Mucosa of descending colon (tissue), 3 donors: ENCODE measurements around the gene CYP27B1. TPM values are rescaled to one million over a fixed set of nuclear protein-coding genes. Genes with fewer than 3 reads are reported as not detected.
"Not testable (repeated sequence)": the region's sequence is repeated elsewhere in the genome, so short reads cannot be mapped to it uniquely, and the experiment has no call there.

Experiments
- ATAC-seq: fragments of 200-7000 bp; cut with Tn5 transposase; one replicate; pipeline ENCODE4 v1.9.1; 2020; ENCODE audit warnings: mild to moderate bottlenecking, moderate library complexity
- DNase-seq, 3 donors: peaks; one replicate each; pipeline ENCODE4 v3.0.0-alpha.2; 2020
- H3K36me3 ChIP-seq: fragments of 200-600 bp; one replicate; pipeline ENCODE4 v1.8.0; 2021; ENCODE audit warnings: low read depth, mild to moderate bottlenecking
- H3K4me1 ChIP-seq: fragments of 200-600 bp; one replicate; pipeline ENCODE4 v1.8.0; 2021; ENCODE audit warnings: low read depth, mild to moderate bottlenecking
- H3K4me3 ChIP-seq: fragments of 200-600 bp; one replicate; pipeline ENCODE4 v1.8.0; 2021; ENCODE audit warnings: mild to moderate bottlenecking
- H3K9me3 ChIP-seq: fragments of 200-600 bp; one replicate; pipeline ENCODE4 v1.8.0; 2021; ENCODE audit warnings: mild to moderate bottlenecking
- intact Hi-C, 2 donors: fragments of 100-400 bp; cut with DNase I in 1 of 2; cut with micrococcal nuclease in 1 of 2; formaldehyde crosslinking; loops; one replicate each; pipeline versions ENCODE4 v1.11.0 to v1.11.1; 2022; cut with DNase I, micrococcal nuclease
- microRNA-seq: library from miRNA; unstranded; fragments of <30 nt; microRNA quantifications from one replicate; pipeline ENCODE4, GENCODE V29; 2019
- total RNA-seq, 3 donors: library from RNA; stranded (reverse); fragmentation: NEBNext Ultra II Directional in 2 of 3; extraction: Animal tissue kit (Norgen Biotek cat#: 25700) in 2 of 3; gene quantifications; one replicate each; pipeline versions ENCODE4 v1.2.1 to v1.2.4, GENCODE V29; 2021 to 2023
- TF ChIP-seq, protein P1 (sequence below): fragments of 200-600 bp; IDR thresholded peaks from one replicate; pipeline ENCODE4 v1.8.0; 2022; ENCODE audit warnings: antibody characterized with exemption, mild to moderate bottlenecking
- donor health status: DM: no; HTN: no; CAD: no; lungs with moderate emphysema.
- donor health status: DM: no; HTN: no; CAD: no.
- donor health status: DM: no; HTN: yes; CAD: no.

Gene CYP27B1
- total RNA-seq, 3 donors from 2014 or later: 1.2 to 2.1 (median 1.4) TPM

DNA sequence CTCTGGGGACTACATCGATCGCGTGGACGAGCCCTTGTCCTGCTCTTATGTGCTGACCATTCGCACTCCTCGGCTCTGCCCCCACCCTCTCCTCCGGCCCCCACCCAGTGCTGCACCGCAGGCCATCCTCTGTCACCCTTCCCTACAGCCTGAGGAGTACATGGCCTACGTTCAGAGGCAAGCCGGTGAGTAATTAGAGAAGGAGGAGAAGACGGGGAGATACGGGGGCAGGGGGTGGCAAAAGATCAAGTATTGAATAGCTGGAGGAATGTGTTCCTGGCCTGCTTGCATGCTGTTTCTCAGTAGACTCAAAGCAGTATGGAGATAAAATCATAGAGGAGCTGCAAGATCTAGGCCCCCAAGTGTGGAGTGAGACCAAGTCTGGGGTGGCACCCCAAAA is 51.1 kb downstream of the CYP27B1 start:
- TF ChIP-seq, protein P1, sequence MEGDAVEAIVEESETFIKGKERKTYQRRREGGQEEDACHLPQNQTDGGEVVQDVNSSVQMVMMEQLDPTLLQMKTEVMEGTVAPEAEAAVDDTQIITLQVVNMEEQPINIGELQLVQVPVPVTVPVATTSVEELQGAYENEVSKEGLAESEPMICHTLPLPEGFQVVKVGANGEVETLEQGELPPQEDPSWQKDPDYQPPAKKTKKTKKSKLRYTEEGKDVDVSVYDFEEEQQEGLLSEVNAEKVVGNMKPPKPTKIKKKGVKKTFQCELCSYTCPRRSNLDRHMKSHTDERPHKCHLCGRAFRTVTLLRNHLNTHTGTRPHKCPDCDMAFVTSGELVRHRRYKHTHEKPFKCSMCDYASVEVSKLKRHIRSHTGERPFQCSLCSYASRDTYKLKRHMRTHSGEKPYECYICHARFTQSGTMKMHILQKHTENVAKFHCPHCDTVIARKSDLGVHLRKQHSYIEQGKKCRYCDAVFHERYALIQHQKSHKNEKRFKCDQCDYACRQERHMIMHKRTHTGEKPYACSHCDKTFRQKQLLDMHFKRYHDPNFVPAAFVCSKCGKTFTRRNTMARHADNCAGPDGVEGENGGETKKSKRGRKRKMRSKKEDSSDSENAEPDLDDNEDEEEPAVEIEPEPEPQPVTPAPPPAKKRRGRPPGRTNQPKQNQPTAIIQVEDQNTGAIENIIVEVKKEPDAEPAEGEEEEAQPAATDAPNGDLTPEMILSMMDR: no peak
- H3K36me3 ChIP-seq: peaks cover 11% of the 10 kb centered on the region

DNA sequence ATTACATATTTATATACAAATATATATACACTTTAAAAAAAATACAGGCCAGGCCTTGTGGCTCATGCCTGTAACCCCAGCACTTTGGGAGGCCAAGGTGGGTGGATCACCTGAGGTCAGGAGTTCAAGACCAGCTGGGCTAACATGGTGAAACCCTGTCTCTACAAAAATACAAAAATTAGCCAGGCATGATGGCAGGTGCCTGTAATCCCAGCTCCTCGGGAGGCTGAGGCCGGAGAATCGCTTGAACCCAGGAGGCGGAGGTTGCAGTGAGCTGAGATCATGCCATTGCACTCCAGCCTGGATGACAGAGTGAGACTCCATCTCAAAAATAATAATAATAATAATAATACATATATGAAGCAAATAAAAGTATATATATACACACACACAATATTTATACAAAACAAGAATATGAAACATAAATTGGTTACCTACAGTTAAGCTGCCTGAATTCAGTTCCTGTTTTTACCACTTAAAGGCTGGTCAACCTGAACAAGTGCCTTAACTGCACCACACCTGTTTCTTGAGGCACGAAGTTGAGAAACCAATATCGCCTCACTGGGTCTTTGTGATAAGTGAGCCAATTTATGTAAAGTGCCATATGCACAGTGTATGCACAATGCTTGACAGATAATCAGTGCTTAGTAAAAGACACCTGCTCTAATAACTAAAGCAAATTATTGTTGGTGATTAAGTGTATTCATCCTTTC is 51.7 kb downstream of the CYP27B1 start:
- H3K9me3 ChIP-seq, H3K4me1 ChIP-seq, H3K4me3 ChIP-seq, intact Hi-C loops, ATAC-seq, DNase-seq: not testable (repeated sequence)
- peaks cover 11% of the 10 kb centered on the region for H3K36me3 ChIP-seq

More for the DNA sequence above, 51.1 kb downstream of the CYP27B1 start:
- no peak for DNase-seq
- no peaks in the 10 kb centered on the region for H3K4me1 ChIP-seq
- H3K9me3 ChIP-seq: no peaks in the 10 kb centered on the region
- intact Hi-C loops: no loop called here
- ATAC-seq: no peak
- H3K4me3 ChIP-seq: no peak overlapping the region

DNA sequence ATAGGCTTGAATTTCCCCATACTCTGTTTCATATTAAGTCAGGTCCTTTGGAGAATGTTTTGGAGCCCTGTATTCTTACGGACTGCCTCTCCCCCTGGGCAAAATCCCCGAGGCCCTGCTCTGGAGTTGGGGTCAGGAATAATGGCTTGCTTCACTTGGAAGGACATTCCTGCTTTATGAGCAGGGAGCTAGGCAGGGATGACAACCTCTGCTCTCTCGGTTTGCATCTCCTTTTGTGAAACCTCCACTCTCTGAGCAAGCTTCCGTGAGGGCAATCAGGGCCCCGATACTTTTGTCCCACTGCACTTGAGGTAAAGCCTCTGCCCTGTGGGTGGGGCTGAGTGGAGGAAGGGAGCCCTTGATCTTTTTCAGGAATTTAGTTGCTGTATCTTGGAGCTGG is 53.7 kb downstream of the CYP27B1 start:
- peaks cover 2% of the 10 kb centered on the region for H3K36me3 ChIP-seq
- no peaks in the 10 kb centered on the region for H3K9me3 ChIP-seq

DNA sequence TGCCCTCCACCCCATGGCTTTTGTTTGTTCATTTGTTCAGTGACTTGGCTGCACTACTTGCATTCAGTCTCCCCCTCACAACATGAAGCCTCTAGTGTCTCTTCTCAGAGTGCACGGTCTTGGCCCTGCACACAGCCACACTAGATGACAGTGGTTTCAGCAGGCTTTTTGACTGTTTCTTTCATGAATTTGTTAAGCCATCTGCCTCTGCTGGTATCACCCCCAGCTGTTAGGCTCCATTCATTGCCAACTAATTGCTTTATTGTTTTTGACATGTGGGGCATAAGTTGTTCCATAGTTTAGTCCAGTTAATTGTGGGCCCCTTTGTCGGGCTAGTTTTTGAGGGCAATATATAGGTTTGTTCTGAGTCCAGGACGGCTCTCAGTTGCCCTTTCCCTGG is 54.2 kb downstream of the CYP27B1 start:
- H3K4me1 ChIP-seq: no peaks in the 10 kb centered on the region
- DNase-seq: no peak
- H3K9me3 ChIP-seq: no peaks in the 10 kb centered on the region
- TF ChIP-seq, protein P1: no peak
- intact Hi-C loops: no loop called here
- no peaks in the 10 kb centered on the region for H3K36me3 ChIP-seq
- no peak overlapping the region for H3K4me3 ChIP-seq
- no peak for ATAC-seq

More for the DNA sequence above, 53.7 kb downstream of the CYP27B1 start:
- Histone ChIP-seq H3K4me3 (no peak overlapping the region), H3K4me1 (no peaks in the 10 kb centered on the region)
- ATAC-seq: no peak
- intact Hi-C loops: no loop called here
- no peak for DNase-seq
- TF ChIP-seq, protein P1: no peak

Small RNA genes lying within 50 kb of the gene (microRNA-seq; reads per million reads assigned to microRNA genes)
- not detected for gene MIR6759

Other genes with a start within 250 kb of the CYP27B1 start
- gene DDIT3, start 246.6 kb downstream of the CYP27B1 start, total RNA-seq: 10 to 100 TPM; 14.1 to 36.4 (median 19.1) TPM
- gene MBD6, start 244.3 kb downstream of the CYP27B1 start, total RNA-seq: 100 to 1,000 TPM; 116 to 137 (median 120) TPM
- 100 to 1,000 TPM; 138 to 140 (median 140) TPM for gene DCTN2, start 219.9 kb downstream of the CYP27B1 start, total RNA-seq
- gene KIF5A, start 217.0 kb downstream of the CYP27B1 start, total RNA-seq: 1 to 10 TPM in 2 of 3 donors, under 1 TPM in 1; 0.61 to 9.1 (median 1.2) TPM
- 10 to 100 TPM; 39.0 to 55.5 (median 54.2) TPM for gene PIP4K2C, start 175.9 kb downstream of the CYP27B1 start, total RNA-seq
- gene DTX3, start 162.3 kb downstream of the CYP27B1 start, total RNA-seq: 10 to 100 TPM in 1 of 3 donors, 1 to 10 TPM in 2; 4.3 to 65.5 (median 7.0) TPM
- gene ARHGEF25, start 155.6 kb downstream of the CYP27B1 start, total RNA-seq: 100 to 1,000 TPM in 1 of 3 donors, 10 to 100 TPM in 1, 1 to 10 TPM in 1; 5.0 to 129 (median 11.0) TPM
- gene B4GALNT1, start 133.9 kb downstream of the CYP27B1 start, total RNA-seq: 1 to 10 TPM in 1 of 3 donors, under 1 TPM in 2; 0.64 to 2.2 (median 0.65) TPM
- 100 to 1,000 TPM; 230 to 282 (median 282) TPM for gene OS9, start 72.9 kb downstream of the CYP27B1 start, total RNA-seq
- gene AGAP2, start 28.3 kb downstream of the CYP27B1 start, total RNA-seq: 1 to 10 TPM; 1.3 to 2.7 (median 2.2) TPM
- 10 to 100 TPM; 29.2 to 39.8 (median 30.5) TPM for gene TSPAN31, start 22.0 kb downstream of the CYP27B1 start, total RNA-seq
- gene CDK4, start 14.8 kb downstream of the CYP27B1 start, total RNA-seq: 10 to 100 TPM; 41.4 to 62.7 (median 60.2) TPM
- 10 to 100 TPM; 10.5 to 15.1 (median 11.7) TPM for gene MARCHF9, start 12.0 kb downstream of the CYP27B1 start, total RNA-seq
- gene METTL1, start 5.0 kb upstream of the CYP27B1 start, total RNA-seq: 10 to 100 TPM; 10.1 to 15.3 (median 10.6) TPM
- gene EEF1AKMT3, start 5.5 kb upstream of the CYP27B1 start, total RNA-seq: 1 to 10 TPM; 5.3 to 7.3 (median 6.2) TPM
- gene TSFM, start 15.7 kb upstream of the CYP27B1 start, total RNA-seq: 10 to 100 TPM; 26.1 to 32.9 (median 29.0) TPM
- gene AVIL, start 51.7 kb upstream of the CYP27B1 start, total RNA-seq: 10 to 100 TPM; 12.2 to 13.6 (median 13.3) TPM
- 100 to 1,000 TPM; 220 to 339 (median 256) TPM for gene CTDSP2, start 79.7 kb upstream of the CYP27B1 start, total RNA-seq
- 10 to 100 TPM; 13.7 to 19.0 (median 15.3) TPM for gene ATP23, start 174.5 kb upstream of the CYP27B1 start, total RNA-seq